Neural crest cell (in vitro differentiated cells): ENCODE results near the gene STK11. TPM values are rescaled to one million over a fixed set of nuclear protein-coding genes. Genes with fewer than 3 reads are reported as not detected.
A peak's percentile ranks its signal among the peaks of the same experiment; 100 is the strongest.

Source experiments
- DNase-seq: peaks from one replicate; pipeline ENCODE4 v3.0.0; 2021; ENCODE audit warnings: low read depth, mixed read lengths, low spot score
- H3K27ac Mint-ChIP-seq: one replicate; pipeline ENCODE4 v1.8.0; 2021; ENCODE audit warnings: mild to moderate bottlenecking, mixed read lengths; ENCODE audit not compliant: unreplicated experiment
- H3K27me3 Mint-ChIP-seq: 2 replicates; pipeline ENCODE4 v1.8.0; 2021; ENCODE audit warnings: low read depth, mild to moderate bottlenecking, mixed read lengths
- H3K36me3 Mint-ChIP-seq: 2 replicates; pipeline ENCODE4 v1.8.0; 2021; ENCODE audit warnings: low read depth, mild to moderate bottlenecking, mixed read lengths
- H3K4me1 Mint-ChIP-seq: 2 replicates; pipeline ENCODE4 v1.8.0; 2021; ENCODE audit warnings: mixed read lengths
- H3K4me3 Mint-ChIP-seq: one replicate; pipeline ENCODE4 v1.8.0; 2021; ENCODE audit warnings: mild to moderate bottlenecking, mixed read lengths
- H3K9me3 Mint-ChIP-seq: 2 replicates; pipeline ENCODE4 v1.8.0; 2021; ENCODE audit warnings: mixed read lengths
- CTCF ChIP-seq: fragments of 200-600 bp; sonication (generic); conservative IDR thresholded peaks from 2 replicates; pipeline ENCODE4 v1.5.0; 2021; ENCODE audit warnings: antibody characterized with exemption, mild to moderate bottlenecking
- total RNA-seq: library from RNA; stranded (reverse); gene quantifications from 2 replicates; pipeline ENCODE4 v1.2.1, GENCODE V29; 2021

STK11 gene
- total RNA-seq, 1 donor from 2014 or later, result 60.2 TPM

- Mint-ChIP-seq H3K27me3 (peaks cover 19% of the 10 kb centered on the region), H3K4me3 (peak overlapping the region; percentile 80), H3K27ac (no peak overlapping the region), H3K9me3 (no peaks in the 10 kb centered on the region), H3K4me1 (peaks cover 25% of the 10 kb centered on the region), H3K36me3 (peaks cover 15% of the 10 kb centered on the region)
- no peak for TF ChIP-seq CTCF
- no peak for DNase-seq
Observed at GRCh38 chr19:1254530-1255185, 49.1 kb downstream of the STK11 start.

DNA sequence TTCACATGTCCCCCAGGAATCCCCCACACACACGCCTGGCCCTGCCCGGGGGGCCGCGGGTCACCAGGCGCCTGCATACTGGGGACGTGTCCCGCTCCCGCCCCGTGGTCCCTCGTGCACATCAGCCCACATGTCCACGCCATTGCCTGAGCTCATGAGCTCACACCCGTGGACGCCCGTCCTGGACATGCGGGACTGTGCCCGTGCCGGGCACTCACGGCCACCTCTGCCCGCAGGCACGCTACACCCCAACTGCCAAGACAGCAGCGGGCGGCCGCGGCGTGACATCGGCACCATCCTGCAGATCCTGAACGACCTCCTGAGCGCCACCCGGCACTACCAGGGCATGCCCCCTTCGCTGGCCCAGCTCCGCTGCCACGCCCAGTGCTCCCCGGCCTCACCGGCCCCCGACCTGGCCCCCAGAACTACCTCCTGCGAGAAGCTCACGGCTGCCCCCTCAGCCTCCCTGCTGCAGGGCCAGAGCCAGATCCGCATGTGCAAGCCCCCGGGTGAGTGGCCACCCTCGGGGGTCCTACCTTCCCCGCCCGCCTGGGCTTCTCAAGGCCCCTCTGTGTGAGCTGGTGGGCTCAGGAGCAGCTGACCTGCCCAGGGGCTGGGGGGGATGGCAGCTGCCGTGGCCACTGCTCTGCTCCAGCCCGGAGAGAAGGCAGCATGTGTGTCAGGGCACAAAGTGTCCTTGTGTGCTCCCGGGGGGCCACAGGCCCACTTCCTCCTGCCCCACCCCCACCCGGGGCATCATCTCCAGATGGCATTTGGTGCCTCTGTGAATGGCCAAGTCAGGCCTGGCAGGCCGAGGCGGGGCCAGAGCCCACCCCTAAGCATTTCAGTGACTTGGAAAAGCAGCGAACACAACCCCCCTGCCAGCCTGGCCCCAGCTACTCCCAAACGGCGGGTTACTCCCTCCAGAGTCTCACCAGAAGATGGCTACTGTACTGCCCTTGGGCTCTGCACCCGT, 49.9 kb downstream of the STK11 start:
- peak overlapping the region; percentile 80 for H3K4me3 Mint-ChIP-seq
- no peak for TF ChIP-seq CTCF
- H3K9me3 Mint-ChIP-seq, result no peaks in the 10 kb centered on the region
- H3K27ac Mint-ChIP-seq, result no peak overlapping the region
- no peak for DNase-seq
- H3K27me3 Mint-ChIP-seq, result peaks cover 22% of the 10 kb centered on the region
- peaks cover 29% of the 10 kb centered on the region for H3K4me1 Mint-ChIP-seq
- H3K36me3 Mint-ChIP-seq, result peaks cover 14% of the 10 kb centered on the region

DNA sequence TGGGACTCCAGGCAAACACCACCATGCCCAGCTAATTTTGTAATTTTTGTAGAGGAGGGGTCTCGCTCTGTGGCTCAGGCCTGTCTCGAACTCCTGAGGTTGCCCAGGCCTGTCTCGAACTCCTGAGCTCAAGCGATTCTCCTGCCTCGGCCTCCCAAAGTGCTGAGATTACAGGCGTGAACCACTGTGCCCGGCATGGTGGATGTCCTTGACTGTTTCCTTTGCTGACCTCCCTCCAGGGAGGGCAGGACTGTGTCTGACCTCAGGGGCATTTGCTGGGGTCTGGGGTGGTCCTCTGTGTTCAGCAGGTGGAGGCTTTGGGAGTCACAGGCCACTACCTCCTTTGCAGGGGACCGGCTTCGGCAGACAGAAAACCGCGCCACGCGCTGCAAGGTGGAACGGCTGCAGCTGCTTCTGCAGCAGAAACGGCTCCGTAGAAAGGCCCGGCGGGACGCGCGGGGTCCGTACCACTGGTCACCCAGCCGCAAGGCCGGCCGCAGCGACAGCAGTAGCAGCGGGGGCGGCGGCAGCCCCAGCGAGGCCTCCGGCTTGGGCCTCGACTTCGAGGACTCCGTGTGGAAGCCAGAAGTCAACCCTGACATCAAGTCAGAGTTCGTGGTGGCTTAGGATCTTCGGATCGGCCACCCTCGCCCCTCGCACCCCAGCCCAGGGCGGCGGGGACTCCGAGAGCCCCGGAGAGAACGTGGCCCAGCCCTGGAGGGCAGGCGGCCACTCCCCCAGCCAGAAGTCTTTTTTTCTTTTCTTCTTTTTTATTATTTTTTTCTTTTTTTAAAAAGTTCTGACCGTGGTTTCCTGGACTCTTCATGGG, 51.3 kb downstream of the STK11 start:
- peaks cover 37% of the 10 kb centered on the region for H3K4me1 Mint-ChIP-seq
- no peak for TF ChIP-seq CTCF
- DNase-seq, result no peak
- no peaks in the 10 kb centered on the region for H3K9me3 Mint-ChIP-seq
- H3K27me3 Mint-ChIP-seq, result peaks cover 25% of the 10 kb centered on the region
- peak overlapping the region; percentile 86 for H3K4me3 Mint-ChIP-seq
- H3K36me3 Mint-ChIP-seq, result peaks cover 9% of the 10 kb centered on the region
- H3K27ac Mint-ChIP-seq, result no peak overlapping the region

DNA sequence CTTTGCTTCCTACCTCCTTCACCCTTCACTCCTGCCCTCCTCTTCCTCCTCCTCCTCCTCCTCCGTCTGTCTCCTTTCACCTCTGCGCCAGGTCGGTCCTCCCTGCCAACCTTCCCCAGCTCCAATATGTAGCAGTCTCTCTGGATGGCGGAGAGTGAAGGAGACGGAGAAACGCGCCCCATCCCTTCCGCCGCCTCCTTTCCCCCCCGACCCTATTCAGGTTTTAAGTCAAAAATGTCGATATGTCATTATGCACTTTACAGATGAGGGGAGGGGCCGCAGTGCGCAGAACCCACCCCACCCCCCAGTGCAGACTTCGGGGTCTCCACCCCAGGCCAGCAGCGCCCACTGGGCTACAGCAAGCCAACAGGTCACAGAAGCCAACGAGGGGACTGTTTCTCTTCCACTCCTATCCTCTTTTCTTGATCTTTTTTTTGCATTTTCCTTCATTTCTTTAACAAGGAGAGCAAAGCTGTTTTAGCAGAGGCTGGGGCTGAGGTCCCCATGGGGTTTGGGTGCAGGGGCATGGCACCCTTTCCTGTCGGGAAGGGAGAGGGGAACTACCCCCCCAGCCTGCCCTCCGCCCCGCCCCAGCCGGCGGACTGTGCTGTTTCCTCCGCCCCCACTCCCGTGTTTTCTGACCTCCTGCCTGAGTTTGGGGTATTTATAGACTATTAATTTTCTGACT, 52.0 kb downstream of the STK11 start:
- Mint-ChIP-seq H3K4me1 (peaks cover 43% of the 10 kb centered on the region), H3K36me3 (peaks cover 9% of the 10 kb centered on the region), H3K27ac (no peak overlapping the region), H3K9me3 (no peaks in the 10 kb centered on the region), H3K4me3 (peak overlapping the region; percentile 86), H3K27me3 (peaks cover 26% of the 10 kb centered on the region)
- TF ChIP-seq CTCF, result no peak
- no peak for DNase-seq

DNA sequence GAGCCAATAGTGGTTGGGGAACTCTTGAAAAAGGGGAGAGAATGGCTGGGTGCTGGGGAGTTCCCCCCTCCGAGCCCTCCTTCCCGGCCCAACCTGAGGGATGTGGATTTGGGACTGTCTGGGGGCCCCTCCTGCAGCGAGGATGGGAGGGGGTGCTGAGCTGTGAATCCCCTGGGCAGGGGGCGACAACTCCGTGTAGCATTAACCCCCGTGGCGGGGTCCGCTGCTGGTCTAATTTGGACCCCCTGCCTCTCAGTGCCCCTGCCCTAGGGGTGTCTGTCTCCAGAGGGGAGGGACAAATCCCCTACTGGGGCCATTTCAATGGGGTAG, 52.5 kb downstream of the STK11 start:
- DNase-seq, result no peak
- H3K4me3 Mint-ChIP-seq, result peak overlapping the region; percentile 86
- no peak overlapping the region for H3K27ac Mint-ChIP-seq
- H3K27me3 Mint-ChIP-seq, result peaks cover 27% of the 10 kb centered on the region
- peaks cover 9% of the 10 kb centered on the region for H3K36me3 Mint-ChIP-seq
- no peak for TF ChIP-seq CTCF
- H3K9me3 Mint-ChIP-seq, result no peaks in the 10 kb centered on the region
- H3K4me1 Mint-ChIP-seq, result peaks cover 47% of the 10 kb centered on the region
